ENCODE results near the gene KSR2.

KSR2 gene

GRCh38 chr12:117854339-117855012 lies 114.3 kb downstream of the KSR2 start:
- FAIRE-seq, result no peak

- no peak for FAIRE-seq
These were observed 115.2 kb downstream of the KSR2 start for GRCh38 chr12:117853600-117853999.

GRCh38 chr12:117850048-117850447 lies 118.7 kb downstream of the KSR2 start:
- no peak for FAIRE-seq

DNA sequence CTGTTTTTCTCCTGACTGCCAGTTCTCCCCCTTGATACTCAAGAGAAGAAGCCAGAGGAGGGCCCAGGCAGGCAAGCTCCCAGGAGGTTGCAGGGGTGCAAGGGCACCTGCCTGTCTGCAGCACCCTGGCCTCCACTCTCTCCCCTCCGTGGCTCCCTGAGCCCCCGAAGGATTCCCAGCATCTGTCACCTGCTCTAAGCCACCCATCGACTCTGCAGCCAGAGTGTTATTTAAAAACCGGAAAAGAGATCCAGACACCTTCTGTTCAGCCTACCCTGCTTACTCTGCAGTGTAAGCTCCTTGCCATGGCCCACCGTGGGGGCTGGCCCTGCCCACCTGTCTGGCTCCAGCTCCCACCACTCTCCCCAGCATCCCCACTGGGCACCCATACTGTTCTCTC lies 121.4 kb downstream of the KSR2 start:
- no peak for FAIRE-seq

- FAIRE-seq, result no peak
These were observed 123.4 kb downstream of the KSR2 start for GRCh38 chr12:117845271-117845904.

GRCh38 chr12:117844114-117844830 lies 124.5 kb downstream of the KSR2 start:
- FAIRE-seq, result no peak

GRCh38 chr12:117842630-117843029 lies 126.2 kb downstream of the KSR2 start:
- no peak for FAIRE-seq

GRCh38 chr12:117842220-117842619 lies 126.6 kb downstream of the KSR2 start:
- FAIRE-seq, result no peak

GRCh38 chr12:117837737-117838050 lies 131.1 kb downstream of the KSR2 start:
- no peak for FAIRE-seq

GRCh38 chr12:117836999-117837736 lies 131.6 kb downstream of the KSR2 start:
- FAIRE-seq, result peak; percentile 74

GRCh38 chr12:117836476-117836875 lies 132.3 kb downstream of the KSR2 start:
- no peak for FAIRE-seq

GRCh38 chr12:117835156-117835555 lies 133.6 kb downstream of the KSR2 start:
- FAIRE-seq, result no peak

- FAIRE-seq, result no peak
These were observed 136.0 kb downstream of the KSR2 start for GRCh38 chr12:117832459-117833457.

- FAIRE-seq, result no peak
These were observed 138.3 kb downstream of the KSR2 start for GRCh38 chr12:117830471-117830870.

- FAIRE-seq, result no peak
These were observed 139.7 kb downstream of the KSR2 start for GRCh38 chr12:117829108-117829507.

DNA sequence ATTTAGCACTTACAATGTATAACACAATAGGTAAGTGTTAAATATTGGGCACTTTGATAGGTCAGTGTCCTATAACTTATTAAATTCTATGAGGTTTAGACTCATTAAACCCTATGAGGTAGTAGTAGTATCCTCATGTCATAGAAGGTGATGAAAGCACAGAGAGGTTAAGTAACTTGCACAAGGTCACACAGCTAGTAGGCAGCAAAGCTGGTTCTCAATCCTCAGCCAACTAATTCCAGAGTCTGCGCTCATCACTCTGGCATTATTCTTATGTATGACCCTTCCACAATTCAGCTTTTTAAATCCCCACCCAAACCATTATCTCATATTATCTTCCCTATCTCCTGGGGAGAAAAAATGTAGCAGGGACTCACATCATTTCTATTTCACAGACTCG lies 141.1 kb downstream of the KSR2 start:
- FAIRE-seq, result no peak

DNA sequence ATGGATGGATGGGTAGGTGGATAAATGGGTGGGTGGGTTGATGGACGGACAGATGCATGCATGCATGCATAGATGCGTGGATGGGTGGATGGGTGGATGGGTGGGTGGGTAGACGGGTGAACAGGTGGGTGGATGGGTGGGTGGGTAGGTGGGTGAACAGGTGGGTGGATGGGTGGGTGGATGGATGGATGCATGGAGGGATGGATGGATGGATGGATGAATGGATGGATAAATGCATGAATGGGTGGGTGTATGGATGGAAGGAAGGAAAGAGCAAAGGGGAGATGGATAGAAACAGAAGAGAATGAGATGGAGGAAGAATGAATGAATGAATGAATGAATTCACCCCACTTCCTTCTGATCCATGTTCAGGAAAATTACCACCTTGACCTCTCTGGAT lies 143.0 kb downstream of the KSR2 start:
- no peak for FAIRE-seq

DNA sequence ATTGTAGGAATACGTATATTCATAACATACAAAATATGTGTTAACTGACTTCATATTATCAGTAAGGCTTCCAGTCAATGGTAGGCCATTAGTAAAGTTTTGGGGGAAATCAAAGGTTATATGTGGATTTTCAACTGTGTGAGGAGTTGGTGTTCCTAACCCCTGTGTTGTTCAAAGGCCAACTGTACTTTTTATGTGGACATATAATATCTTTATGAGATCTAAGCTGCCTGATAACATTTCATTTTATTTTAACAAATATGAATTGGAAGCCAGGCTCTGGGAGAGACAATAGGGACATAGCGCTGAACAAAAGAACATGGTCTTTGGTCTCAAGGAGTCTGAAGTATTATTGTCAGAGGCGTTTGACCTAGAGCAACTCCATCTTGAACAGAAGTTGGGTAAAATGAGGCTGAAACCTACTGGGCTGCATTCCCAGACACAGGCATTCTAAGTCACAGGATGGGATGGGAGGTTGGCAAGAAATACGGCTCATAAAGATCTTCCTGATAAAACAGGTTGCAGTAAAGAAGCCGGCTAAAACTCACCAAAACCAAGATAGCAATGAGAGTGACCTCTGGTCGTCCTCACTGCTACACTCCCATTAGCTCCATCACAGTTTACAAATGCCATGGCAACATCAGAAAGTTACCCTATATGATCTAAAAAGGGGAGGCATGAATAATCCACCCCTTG lies 147.2 kb downstream of the KSR2 start:
- FAIRE-seq, result no peak

DNA sequence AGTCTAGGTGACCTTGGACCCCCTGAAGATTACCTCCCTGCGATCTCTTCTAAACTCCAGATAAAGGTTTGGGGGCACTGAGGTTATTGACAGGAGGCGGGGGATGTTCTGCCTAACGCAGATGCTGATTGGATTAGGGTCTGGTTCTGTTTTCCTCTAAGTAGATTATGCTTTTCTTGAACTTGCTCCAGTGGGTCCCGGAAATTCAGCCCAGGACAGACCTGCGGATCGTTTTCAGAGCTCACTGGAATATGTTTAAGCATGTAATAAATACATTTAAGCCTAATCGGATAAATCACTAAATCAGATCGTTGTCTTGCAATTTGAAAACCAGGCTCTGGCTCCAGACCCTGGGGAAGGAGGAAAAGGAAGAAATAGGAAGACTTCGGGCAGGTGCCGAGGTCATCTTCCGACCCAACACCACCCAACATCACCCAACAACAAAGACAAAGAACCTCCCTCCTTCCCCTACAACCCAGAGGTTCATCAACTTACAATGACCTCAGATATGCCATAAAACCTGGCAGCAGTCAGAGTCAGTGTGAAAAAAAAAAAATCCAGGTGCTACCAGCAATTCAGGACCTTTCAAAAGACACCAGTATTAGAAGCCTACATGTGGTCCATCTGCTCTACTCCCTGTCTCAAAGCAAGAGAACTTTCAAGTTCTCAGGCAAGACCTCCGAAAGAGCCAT lies 148.4 kb downstream of the KSR2 start:
- no peak for FAIRE-seq

GRCh38 chr12:117819160-117819559 lies 149.6 kb downstream of the KSR2 start:
- no peak for FAIRE-seq

- no peak for FAIRE-seq
These were observed 150.4 kb downstream of the KSR2 start for GRCh38 chr12:117818400-117818799.

All from A204.1 (cell line).